ENCODE data around the gene CNIH2.

- TF ChIP-seq CTCF (IDR thresholded peaks at IDR 0.05 in 2 of 3, conservative IDR thresholded peaks at IDR 0.05 in 1 of 3; ENCODE audit: borderline replicate concordance in 1 of 3, insufficient read depth in 1 of 3, low read depth in 2 of 3, low read length in 2 of 3) (peak in 2 of 3 experiments; percentile 72 to 75; a peak in 4 of 6 replicates), ZFX (IDR thresholded peaks at IDR 0.05) (no peak), ATF3 (IDR thresholded peaks at IDR 0.05) (no peak), RAD21 (IDR thresholded peaks at IDR 0.05; ENCODE audit: low read depth) (no peak), POLR2A (IDR thresholded peaks at IDR 0.05; ENCODE audit: borderline replicate concordance, extremely low read depth, insufficient read depth, insufficient read length) (no peak), EZH2phosphoT487 (IDR thresholded peaks at IDR 0.05; ENCODE audit: borderline replicate concordance) (no peak), EZH2 (IDR thresholded peaks at IDR 0.05) (no peak), SIN3A (IDR thresholded peaks at IDR 0.05; ENCODE audit: low read depth) (no peak), JUND (IDR thresholded peaks at IDR 0.05) (no peak), CEBPB (IDR thresholded peaks at IDR 0.05; ENCODE audit: low read depth) (no peak), POLR2AphosphoS5 (IDR thresholded peaks at IDR 0.05; ENCODE audit: low read depth, low read length) (no peak)
- TF ChIP-seq, protein P1, sequence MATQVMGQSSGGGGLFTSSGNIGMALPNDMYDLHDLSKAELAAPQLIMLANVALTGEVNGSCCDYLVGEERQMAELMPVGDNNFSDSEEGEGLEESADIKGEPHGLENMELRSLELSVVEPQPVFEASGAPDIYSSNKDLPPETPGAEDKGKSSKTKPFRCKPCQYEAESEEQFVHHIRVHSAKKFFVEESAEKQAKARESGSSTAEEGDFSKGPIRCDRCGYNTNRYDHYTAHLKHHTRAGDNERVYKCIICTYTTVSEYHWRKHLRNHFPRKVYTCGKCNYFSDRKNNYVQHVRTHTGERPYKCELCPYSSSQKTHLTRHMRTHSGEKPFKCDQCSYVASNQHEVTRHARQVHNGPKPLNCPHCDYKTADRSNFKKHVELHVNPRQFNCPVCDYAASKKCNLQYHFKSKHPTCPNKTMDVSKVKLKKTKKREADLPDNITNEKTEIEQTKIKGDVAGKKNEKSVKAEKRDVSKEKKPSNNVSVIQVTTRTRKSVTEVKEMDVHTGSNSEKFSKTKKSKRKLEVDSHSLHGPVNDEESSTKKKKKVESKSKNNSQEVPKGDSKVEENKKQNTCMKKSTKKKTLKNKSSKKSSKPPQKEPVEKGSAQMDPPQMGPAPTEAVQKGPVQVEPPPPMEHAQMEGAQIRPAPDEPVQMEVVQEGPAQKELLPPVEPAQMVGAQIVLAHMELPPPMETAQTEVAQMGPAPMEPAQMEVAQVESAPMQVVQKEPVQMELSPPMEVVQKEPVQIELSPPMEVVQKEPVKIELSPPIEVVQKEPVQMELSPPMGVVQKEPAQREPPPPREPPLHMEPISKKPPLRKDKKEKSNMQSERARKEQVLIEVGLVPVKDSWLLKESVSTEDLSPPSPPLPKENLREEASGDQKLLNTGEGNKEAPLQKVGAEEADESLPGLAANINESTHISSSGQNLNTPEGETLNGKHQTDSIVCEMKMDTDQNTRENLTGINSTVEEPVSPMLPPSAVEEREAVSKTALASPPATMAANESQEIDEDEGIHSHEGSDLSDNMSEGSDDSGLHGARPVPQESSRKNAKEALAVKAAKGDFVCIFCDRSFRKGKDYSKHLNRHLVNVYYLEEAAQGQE (IDR thresholded peaks at IDR 0.05; ENCODE audit: low read depth), result no peak
These were observed 13.1 kb upstream of the CNIH2 start for GRCh38 chr11:66264914-66265313.

All from HCT116 (cell line).